Measurements from ENCODE around the gene PDE4D.

Gene PDE4D

GRCh38 chr5:59049095-59049494, 844.4 kb downstream of the PDE4D start:
- DNase-seq = no peak

DNA sequence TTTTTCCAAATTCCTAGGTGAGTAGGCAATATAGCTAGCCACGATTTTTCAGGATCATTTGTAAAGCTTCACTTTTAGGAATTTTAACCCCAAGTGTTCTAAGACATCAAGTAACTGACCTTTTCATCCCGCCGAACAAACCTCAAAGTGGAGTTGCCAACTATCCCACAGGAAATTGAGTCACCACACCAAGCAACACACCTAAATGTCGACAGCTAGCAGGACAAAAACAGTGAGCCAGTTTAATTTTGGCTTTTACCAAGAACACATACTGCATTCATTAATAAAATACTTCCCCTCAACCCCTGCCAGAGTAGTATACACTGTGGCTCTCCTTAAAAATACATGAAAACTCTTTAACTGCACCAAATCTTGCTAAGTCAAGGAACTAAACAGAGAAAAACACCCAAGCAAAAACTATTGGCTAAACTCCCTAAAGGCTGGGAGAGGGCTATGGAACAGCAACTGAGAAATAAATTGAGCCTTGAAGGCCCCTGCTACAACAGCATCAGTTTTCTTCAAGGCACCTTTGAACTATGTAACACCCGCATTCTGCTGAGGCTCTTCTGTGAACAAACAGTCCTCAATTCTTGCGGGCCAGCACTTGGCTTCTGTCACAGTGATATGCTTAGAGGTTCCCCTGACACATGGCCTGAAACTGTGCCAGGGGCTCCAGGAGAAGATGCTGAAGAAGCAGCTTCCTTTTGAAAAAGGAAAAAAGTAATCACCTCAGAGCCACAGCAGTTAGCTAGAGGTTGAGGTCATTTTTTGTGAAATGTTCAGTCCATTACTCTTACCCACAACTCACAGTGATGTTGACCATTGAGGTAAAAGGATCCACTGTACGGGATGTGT, 851.1 kb downstream of the PDE4D start:
- no peak for DNase-seq

DNA sequence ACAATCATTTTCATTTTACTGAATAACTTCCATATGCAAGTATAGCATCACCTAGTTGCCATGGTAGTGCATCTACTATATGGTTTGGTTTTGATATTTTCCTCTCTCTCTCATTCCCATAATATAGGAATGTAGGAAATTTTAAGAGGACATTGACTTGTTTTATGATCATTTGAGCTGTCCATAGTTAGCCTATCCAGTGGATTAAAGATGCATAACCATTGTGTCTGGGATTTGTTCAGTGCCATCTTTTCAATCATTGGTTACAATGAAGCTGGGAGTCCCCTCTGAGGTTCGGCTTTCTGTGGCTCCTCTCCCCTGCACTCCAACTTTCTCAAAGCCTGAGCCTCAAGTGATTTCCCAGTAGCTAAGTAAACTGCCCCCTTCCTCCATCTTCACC, 852.2 kb downstream of the PDE4D start:
- DNase-seq = no peak

DNA sequence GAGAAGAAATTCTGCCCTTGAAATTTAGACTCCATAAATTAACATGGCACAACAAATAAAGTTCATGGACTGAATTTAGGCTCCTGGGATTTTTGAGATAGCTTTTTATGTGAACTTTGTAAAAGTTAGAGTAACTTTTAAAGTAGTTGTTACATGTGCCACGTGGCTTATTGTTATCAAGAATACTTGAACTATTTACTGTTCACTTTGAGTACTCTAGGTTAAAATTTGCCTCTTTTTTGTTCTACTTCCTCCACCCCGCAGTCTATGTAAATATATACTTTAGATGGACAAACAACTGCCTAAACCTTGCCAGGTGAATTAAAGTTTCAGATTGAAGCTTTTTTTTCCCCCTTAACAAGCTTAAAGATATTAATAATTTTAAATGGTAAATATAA, 852.7 kb downstream of the PDE4D start:
- no peak for DNase-seq

DNA sequence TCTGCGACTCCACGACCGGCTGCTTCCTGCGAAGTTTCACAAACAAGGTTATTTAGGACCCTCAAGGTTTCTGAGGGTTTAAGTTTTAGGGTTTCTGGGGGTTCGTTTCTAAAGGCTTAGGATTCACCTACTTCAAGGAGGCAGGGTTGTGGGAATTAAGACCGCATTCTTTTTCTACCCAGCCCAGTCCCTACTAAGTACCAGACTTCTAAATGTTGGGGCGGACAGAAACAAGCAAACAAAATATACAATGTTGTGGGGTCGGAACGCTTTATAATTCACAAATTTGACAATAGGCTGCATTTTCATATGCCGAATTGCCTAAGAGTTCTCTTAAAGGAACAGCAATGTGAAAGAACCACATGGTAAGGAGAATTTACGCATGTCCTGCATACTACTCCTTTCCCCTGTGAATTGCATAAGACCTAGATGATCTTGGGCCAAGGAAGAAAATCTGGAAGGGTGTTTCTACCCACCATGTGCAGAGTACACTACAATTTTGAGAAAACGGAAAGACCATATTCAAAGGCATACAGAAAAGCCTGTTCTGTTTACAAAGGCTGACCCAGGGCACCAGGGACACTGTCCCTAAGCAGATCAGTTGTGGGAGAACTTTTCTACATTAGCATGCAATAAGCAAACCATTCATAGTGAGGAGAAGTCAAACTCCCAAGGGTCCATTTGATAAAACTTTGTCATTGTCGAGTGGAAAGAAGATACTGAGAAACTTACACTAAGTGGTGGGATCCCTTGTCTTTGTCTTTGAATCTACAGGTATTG, 853.3 kb downstream of the PDE4D start:
- no peak for DNase-seq

DNA sequence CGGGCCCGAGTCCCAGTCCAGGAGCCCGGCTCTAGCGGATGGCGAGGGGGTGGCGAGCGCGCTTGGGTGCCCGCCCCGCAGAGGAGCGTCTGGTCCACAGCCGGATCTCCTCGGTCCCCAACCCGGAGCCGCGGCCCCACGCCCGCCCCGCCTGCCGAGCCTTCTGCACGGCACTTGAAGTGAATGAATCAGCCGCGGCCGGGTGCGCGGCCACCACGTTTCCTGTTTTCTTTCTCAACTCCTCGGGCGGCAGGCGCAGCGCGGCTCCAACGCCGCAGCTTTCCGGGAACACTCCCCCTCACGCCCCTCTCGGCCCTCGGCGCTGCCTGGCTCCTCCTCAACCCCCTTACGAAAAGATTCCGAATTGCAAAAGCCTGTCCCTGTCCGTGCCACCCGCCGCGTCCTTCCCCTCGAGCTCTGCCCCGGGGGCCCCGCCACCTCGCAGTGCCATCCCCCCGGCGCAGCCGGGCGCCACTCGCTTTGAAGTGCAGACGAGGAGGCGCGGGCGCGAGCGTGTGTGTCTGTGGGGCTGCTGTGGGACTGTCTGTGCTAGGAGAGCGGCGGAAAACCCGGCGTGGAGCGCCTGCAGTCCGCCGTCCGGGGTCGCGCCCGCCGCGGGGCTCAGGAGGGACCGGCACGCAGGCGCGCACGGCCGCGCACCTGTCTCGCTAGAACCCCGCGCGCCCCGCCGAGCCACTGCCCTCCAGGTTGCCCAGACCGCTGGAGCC, 854.1 kb downstream of the PDE4D start:
- DNase-seq = peak; percentile 88

DNA sequence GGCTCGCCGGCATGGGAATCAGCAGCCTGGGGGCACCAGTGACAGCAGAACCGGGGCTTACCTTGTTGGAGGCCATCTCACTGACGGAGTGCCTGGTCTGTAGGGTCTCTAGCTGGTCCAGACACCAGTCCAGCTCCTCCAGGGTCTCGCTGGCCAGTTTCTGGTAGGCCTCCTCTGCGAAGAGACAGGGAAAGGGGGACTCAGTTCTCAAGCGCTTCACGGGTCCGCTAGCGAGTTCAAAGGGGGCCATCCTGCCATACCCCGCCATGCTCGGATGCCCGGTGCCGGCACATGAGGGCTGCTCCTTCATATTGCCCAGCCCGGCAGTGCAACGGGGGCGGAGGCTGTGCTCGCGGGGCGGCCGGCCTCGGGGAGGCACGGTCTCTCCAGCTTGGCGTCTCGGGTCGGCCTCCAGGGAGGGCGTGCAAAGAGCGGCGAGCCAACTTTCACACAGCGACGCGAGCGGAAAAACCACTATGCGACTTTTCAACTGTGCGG, 854.7 kb downstream of the PDE4D start:
- no peak for DNase-seq

DNA sequence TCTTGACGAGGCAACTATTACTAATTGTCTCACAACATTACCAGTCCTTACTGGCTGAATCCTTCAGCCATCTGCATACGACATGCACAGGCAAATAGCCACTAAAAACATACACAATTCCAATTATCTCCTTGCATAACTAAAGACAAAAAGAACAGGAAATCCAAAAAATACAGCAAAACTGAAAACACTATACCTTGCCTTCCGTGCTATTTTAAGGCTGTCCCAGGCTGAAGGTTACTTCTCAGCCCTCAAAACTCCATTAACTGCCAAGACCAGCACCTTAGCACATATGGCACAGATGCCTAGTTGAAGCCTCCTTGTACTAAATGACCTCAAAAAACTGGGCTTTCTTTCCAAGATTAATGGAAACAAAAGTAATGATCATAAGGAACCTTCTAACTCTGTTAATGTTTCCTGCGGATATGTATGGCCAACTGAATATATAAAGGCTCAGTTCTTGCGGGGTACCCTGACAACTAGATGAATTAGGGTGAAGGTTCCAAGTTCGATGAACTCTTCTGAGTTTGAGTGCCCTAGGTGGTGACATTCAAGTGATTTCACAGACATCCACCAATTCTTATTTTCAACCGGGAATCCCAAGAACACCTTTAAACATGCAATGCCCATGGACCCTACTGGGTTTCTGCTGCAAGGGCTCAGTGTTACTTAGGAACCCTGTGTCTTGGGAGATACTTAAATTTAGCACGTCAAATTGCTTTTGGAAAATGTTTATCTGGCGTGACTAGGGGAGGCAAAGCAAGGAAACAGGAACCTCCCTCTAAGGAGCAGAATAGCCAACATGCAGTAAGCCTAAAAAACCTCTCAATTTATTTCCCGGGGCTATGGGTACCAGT, 855.4 kb downstream of the PDE4D start:
- no peak for DNase-seq

DNA sequence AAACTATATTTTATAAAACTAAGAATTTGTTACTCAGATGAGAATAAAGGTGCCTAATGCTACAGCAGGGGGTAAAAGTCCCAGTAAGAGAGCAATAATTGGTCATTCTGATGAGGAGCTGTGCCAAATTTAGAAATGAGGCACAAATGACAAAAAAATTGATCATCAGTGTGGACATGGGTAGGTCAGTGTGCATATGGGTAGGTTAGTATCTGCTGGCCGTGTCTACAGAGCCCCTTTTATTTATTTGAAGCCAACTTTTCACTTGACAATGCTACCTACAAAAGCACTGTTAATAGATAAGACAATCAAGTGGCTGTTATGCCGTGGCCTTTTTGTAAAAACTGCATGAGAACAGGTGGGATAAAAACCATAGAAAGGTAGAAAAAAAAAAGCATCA, 856.1 kb downstream of the PDE4D start:
- no peak for DNase-seq

DNA sequence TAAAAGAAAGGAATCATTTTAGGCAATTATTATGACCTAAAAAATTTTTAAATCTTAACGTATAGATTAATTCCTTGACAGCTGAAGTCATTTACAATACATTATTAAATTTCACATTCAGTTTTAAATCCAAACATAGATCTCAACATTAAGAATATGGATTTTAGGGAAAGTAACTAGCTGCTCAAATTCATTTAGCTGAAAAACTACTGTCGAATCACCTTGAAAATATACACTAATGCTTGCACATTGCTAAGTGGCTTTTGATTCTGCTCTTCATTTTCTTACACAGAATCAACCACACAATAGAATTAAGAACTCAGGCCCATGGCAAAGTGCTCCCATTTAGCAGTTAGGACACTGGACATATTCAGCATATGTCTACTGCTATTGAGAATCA, 856.5 kb downstream of the PDE4D start:
- DNase-seq = no peak

DNA sequence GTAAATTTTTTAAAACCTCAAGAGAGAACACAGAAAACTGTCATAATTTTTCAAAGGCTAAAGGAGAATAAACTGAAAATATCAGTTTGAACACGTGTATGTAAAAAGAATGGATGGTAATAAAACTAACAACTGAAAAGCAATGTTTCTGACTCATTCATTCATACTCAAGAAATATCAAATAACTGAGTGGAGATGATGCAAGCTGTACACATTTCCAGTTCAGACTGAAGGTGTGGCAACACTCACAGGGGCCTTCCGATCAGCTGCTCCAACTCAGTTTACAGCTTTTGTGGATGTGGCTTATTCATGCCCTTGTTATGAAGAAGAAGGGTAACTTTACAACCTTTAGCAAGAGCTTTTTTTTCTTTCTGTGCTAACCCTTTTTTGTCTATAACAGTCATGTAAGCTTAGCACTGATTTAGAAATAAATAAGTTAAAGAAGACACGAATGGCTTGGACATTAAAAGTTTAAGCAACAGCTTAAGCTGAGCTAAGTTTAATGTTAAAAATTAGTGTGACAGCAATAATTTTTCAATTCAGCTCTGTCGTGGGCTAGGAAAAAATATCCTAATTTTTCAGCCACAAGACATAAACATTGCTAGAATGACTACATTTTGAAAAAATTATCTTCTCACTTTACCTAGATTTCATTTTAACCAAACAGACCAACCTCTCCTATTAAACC, 857.1 kb downstream of the PDE4D start:
- peak; percentile 35 for DNase-seq

- no peak for DNase-seq
These were observed 857.8 kb downstream of the PDE4D start for GRCh38 chr5:59035681-59036080.

DNA sequence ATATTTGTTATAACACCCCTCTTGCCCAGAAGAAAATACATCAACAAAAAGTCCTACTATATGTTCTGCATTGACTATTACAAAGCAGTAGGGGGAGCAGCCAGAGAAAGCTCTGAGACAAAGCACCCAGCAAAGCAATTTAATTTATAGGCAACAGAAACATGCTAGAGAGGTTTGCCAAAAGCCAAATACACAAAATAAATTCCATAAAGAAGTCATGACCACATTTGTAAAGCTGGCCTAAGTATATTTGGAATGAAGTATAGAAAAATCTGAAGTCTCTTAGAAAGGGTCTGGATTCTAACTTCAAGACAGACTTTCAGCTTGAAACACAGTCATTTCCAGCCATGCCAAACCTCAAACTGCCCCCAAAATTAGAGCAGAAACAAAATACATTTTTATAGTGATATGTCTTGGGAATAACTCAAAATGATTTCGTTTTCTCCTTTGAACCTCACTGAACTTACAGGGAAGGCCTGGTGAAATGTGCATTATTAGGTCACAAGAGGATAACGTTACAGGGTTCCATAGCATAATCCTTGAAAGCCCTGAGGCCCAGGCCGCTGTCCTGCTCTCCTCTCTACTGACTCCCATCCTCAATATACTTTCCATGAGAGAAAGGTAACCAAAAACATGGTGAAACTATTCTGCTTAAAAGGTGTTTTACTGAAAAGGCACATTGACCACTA, 858.9 kb downstream of the PDE4D start:
- peak; percentile 20 for DNase-seq

DNA sequence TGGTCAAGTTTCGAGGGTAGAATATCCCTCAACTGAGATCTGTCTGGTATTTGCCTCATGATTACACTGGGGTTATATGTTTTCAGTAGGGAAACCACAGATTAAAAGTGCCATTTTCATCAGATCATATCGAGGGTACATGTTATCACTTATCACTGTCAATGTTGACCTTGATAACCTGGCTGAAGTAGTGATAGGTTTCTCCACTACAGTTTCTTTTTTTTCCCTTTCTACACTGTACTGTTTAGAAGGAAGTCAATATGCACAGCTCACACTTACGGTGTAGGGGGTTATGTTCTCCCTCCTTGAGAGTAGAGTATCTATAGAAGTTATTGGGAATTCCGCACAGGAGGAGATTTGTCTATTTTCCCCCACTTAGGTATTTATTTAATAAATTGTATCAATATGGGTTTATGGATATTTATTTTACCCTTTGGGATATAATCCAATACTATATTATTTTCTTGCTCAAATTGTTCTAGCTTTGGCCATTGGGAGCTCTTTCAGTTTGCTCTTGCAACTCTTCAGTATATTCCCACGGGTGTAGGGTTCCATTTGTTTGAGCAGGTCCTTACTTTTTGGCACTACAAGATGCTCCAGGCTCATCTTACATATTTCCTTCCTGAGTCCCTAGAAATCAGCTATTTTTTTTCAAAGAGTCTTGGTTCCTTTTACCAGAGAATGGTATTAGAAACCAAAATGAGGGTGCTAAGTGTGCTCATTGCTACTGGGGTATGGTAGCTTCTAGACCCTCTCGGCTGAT, 866.2 kb downstream of the PDE4D start:
- no peak for DNase-seq

- no peak for DNase-seq
These were observed 867.8 kb downstream of the PDE4D start for GRCh38 chr5:59025734-59026133.

- DNase-seq = no peak
These were observed 871.5 kb downstream of the PDE4D start for GRCh38 chr5:59021837-59022514.

GRCh38 chr5:59021286-59021673, 872.2 kb downstream of the PDE4D start:
- no peak for DNase-seq

DNA sequence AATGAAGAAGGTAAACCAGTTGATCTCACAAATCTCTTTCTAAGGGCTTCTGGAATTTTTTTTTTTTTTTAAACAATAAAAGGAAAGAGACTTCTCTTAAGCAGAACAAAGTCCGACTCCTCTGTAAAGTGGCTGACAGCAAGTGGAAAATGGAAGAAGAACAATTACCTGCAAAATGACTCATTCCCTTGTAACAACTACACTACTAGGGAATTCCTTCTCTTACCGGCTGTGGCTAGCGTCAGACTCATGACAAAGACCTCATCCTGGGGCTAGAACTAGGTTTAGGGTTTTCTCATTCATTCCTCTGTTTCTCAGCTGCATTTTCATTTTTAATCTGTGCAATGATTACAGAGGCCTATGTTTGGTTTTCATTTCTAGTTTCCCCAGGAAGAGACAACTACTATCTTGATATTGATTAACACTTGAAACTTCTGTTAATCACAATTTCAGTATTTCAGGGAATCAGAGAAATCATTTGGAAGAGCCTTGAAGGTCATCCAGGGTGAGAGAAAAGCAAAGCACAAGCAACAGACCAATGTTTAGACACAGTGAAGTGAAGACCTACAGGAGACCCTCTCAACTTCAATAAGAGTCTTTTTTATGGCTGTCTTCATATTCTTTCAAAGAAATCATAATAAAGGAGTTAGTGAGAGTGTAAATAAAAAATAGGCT, 872.8 kb downstream of the PDE4D start:
- no peak for DNase-seq

GRCh38 chr5:59019078-59019477, 874.4 kb downstream of the PDE4D start:
- no peak for DNase-seq

All from effector CD4-positive, alpha-beta T cell (primary cell).